GM19239 (cell line): ENCODE data around the gene TNFAIP8L3.

ENCODE experiments used
- DNase-seq: peaks from one replicate; pipeline ENCODE4 v3.0.0; 2011; ENCODE audit warnings: low spot score; ENCODE audit not compliant: insufficient read length
- FAIRE-seq: peaks from 2 replicates; lab custom pipeline; 2011; peaks lifted over from hg19 to GRCh38; lab: Jason Lieb, UNC

The TNFAIP8L3 gene

GRCh38 chr15:51119120-51119519 is 24.4 kb upstream of the TNFAIP8L3 start:
- no peak for FAIRE-seq
- DNase-seq: no peak

GRCh38 chr15:51117270-51117669 is 22.6 kb upstream of the TNFAIP8L3 start:
- FAIRE-seq (no peak), DNase-seq (no peak)

GRCh38 chr15:51114437-51115119 is 19.9 kb upstream of the TNFAIP8L3 start:
- FAIRE-seq: no peak
- no peak for DNase-seq

- FAIRE-seq (no peak), DNase-seq (no peak)
Measured at GRCh38 chr15:51112078-51112477, 17.4 kb upstream of the TNFAIP8L3 start.

DNA sequence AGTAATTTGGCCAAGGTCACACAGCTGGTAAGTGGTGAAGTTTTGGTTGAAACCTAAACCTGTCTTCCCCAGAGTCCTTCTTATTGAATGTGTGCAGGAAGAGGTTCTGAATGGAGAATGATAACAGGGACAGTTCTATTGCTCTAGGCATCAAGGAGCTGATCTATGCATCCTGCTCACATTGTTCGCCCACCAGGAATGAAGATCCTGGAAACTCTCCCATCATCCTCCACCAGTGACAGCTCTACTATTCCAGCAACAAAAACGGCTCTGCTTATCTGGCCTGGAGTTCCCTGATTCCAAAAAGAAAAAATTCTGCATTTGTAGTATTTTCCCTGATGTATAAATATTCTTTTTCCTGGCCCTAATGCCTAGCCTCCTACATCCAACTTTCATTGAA is 16.4 kb upstream of the TNFAIP8L3 start:
- DNase-seq (no peak), FAIRE-seq (no peak)

GRCh38 chr15:51110171-51110570 is 15.5 kb upstream of the TNFAIP8L3 start:
- FAIRE-seq (no peak), DNase-seq (no peak)

GRCh38 chr15:51108933-51109550 is 14.3 kb upstream of the TNFAIP8L3 start:
- no peak for DNase-seq

GRCh38 chr15:51107612-51108011 is 12.9 kb upstream of the TNFAIP8L3 start:
- no peak for FAIRE-seq
- DNase-seq: no peak

More at GRCh38 chr15:51108933-51109550, 14.3 kb upstream of the TNFAIP8L3 start:
- FAIRE-seq: no peak

GRCh38 chr15:51106481-51106880 is 11.8 kb upstream of the TNFAIP8L3 start:
- FAIRE-seq: no peak

GRCh38 chr15:51105430-51106016 is 10.8 kb upstream of the TNFAIP8L3 start:
- FAIRE-seq (no peak), DNase-seq (no peak)

More at GRCh38 chr15:51106481-51106880, 11.8 kb upstream of the TNFAIP8L3 start:
- DNase-seq: no peak

- DNase-seq: no peak
- no peak for FAIRE-seq
Measured at GRCh38 chr15:51104512-51104911, 9.8 kb upstream of the TNFAIP8L3 start.

DNA sequence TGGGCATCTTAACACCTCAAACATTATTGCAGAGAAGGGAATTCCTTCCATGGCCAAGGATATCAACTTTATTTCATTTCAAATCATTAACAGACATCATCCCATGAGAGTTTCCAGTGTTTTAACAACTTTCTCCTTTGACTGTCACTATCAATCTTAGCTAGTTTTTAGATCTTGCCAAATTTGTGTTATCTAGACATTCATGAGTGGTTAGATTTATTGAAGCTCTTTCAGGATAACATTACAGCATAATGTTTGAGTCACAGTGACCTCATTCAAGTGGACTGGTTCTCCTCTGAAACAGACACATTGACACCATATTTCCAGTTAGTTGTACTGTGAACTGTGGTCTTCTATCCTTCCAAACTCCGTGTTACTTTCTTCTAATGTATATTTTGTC is 8.6 kb upstream of the TNFAIP8L3 start:
- no peak for DNase-seq
- no peak for FAIRE-seq

GRCh38 chr15:51100785-51101489 is 6.2 kb upstream of the TNFAIP8L3 start:
- DNase-seq: no peak
- no peak for FAIRE-seq

DNA sequence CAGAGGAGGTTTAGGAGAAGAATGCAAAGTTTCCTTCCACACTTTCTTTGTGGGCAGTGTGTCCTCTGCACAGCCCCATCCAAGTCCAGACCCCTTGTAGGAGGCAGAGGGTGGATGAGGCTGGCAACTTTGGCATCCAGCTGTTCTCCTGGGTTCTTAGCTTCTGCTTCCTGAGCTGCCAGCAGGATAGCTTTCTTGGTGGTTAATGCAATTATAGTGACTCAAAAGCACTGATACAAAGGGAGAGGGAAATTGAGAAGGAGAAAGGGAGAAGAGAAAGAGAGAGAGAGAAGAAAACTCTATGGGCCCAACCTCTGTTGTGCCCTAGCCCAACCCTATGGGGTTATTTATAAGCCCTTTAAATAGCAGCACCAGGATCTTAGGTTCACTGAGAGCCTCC is 4.5 kb upstream of the TNFAIP8L3 start:
- FAIRE-seq: no peak
- no peak for DNase-seq

DNA sequence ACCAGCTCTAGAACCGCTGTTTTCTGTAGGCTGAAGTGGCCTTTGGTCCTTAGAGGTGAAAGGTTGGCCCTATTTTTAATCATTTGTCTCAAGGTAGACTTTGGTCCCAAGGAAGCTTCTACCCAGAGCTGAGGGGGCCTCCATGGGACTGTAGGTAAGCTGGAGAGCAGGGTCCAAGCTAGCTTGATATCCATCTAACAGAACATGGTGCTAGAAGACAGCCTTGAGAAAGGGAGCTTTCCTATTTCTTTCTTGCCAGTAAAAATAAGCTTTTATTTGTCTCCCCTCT is 3.6 kb upstream of the TNFAIP8L3 start:
- FAIRE-seq (no peak), DNase-seq (no peak)

DNA sequence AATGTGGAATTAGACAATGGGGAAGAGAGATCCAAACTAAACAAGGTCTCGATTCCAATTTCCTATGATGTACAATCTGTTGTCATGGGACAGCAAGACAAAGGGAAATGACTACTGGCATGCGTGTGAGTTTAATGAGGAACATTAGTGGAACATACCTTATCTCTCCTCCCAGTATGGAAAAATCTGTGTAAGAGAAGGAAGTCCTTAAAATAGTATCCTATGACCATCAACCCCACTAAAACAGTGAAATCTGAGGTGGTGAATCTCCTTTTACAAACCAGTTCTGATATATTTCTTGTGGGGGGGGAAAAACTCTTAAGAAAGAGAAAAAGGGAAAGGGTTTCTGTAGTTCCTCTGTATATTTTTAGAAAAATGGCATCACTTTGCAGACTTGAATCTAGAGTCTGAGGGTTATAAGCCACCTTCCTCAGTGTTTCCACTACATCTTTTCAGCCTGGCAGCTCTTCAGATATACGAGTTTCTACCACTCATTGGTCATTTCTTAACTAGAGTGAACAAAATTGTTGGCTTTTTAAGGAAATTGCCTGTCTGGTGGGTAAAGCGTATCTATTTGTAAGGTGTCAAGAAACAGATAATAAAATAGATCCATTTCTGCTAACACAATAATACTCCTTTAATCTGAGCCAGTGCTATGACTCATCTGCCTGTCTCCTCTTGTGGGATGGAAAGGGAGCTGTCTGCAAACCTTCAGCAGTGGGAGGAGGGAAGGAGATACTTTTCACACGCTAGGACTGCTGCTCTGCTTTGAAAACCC is 3.0 kb upstream of the TNFAIP8L3 start:
- FAIRE-seq (no peak), DNase-seq (no peak)

- DNase-seq: no peak
- no peak for FAIRE-seq
Measured at GRCh38 chr15:51096976-51097375, 2.3 kb upstream of the TNFAIP8L3 start.

GRCh38 chr15:51095681-51096331 is 1.1 kb upstream of the TNFAIP8L3 start:
- no peak for DNase-seq
- FAIRE-seq: no peak

DNA sequence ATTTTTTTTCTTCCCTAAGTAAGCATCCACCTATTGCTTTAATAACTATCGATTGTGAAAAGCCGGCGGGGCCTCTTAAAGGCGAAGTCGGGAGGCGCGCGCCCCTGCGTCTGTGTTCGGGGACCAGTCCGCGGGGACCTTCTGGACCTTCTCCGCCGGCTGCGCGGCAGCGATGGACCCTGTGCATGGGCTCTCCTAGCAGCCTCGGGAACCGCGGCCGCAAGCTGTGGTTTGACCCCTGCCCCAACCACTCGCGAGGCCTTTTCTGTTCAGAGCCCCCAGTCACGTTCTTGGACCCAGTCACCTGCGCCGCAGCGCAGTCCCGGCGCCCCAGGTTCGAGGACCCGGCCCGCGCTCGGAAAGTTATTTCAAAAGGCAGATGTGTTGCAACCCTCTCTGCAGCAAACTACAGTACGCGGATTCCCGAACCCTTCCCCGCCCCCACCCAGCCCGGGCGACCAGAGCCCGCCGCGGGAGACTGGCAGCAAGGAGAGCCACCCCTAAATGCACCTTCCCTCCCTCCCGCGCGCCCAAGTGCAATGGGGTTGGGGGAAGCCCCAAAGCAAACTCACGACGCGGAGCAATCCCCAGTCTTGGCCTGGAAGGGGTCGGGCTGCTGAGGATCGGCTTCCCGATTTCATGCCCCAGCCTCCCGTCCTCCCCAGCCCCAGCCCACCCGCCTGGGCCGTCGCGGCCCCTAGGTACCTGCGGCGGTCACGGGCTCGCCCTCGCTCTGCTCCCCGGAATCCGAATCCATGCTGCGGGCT is 684 bp downstream of the TNFAIP8L3 start:
- DNase-seq: peak; percentile 41
- no peak for FAIRE-seq
